DMS 273 (cell line): Measurements from ENCODE around the gene COMT.
"Not testable (repeated sequence)": the region's sequence is repeated elsewhere in the genome, so short reads cannot be mapped to it uniquely, and the experiment has no call there.

Experiments
- DNase-seq: peaks from one replicate; lab custom pipeline; 2025; ENCODE audit not compliant: unreplicated experiment; lab: John Stamatoyannopoulos, UW

COMT gene

GRCh38 chr22:19907902-19908301, 33.7 kb upstream of the COMT start:
- DNase-seq, result not testable (repeated sequence)

- peak; percentile 81 for DNase-seq
Observed at GRCh38 chr22:19909350-19910179, 32.0 kb upstream of the COMT start.

GRCh38 chr22:19910180-19910744, 31.3 kb upstream of the COMT start:
- no peak for DNase-seq

GRCh38 chr22:19911540-19912270, 29.9 kb upstream of the COMT start:
- no peak for DNase-seq

- DNase-seq, result no peak
Observed at GRCh38 chr22:19912271-19912999, 29.1 kb upstream of the COMT start.

GRCh38 chr22:19913337-19913936, 28.1 kb upstream of the COMT start:
- no peak for DNase-seq

GRCh38 chr22:19914201-19914943, 27.2 kb upstream of the COMT start:
- no peak for DNase-seq

- no peak for DNase-seq
Observed at GRCh38 chr22:19915287-19915954, 26.2 kb upstream of the COMT start.

- no peak for DNase-seq
Observed at GRCh38 chr22:19916006-19916405, 25.6 kb upstream of the COMT start.

- DNase-seq, result no peak
Observed at GRCh38 chr22:19916941-19917340, 24.6 kb upstream of the COMT start.

- DNase-seq, result no peak
Observed at GRCh38 chr22:19917389-19918138, 24.0 kb upstream of the COMT start.

GRCh38 chr22:19918332-19919106, 23.1 kb upstream of the COMT start:
- no peak for DNase-seq

GRCh38 chr22:19919701-19920363, 21.7 kb upstream of the COMT start:
- DNase-seq, result no peak

- no peak for DNase-seq
Observed at GRCh38 chr22:19921544-19922081, 20.0 kb upstream of the COMT start.

GRCh38 chr22:19923914-19924513, 17.6 kb upstream of the COMT start:
- DNase-seq, result no peak

GRCh38 chr22:19926028-19926427, 15.5 kb upstream of the COMT start:
- not testable (repeated sequence) for DNase-seq

- no peak for DNase-seq
Observed at GRCh38 chr22:19927696-19928095, 13.9 kb upstream of the COMT start.
